GM21367 (cell line): Measurements from ENCODE around the gene GDAP1L1.

Experiments
- ATAC-seq: cut with Tn5 transposase; IDR thresholded peaks from one replicate; pipeline ENCODE4 v1.9.1; 2021; ENCODE audit not compliant: unreplicated experiment

Gene GDAP1L1

DNA sequence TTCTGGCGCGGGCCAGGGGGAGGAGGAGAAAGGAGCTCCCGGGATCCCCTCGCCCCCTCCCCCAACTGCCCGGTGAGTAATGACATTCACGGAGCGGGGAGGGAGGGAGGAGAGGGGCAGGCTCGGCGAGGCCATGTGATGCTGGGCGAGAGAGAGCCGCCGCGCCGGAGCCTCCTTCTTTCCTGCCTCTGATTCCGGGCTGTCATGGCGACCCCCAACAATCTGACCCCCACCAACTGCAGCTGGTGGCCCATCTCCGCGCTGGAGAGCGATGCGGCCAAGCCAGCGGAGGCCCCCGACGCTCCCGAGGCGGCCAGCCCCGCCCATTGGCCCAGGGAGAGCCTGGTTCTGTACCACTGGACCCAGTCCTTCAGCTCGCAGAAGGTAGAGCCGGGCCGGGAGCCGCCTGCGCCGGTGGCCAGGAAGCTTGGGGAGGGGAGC is at the start of gene GDAP1L1:
Gene GDAP1L1 (plus strand): TSS at position 178 of the 441 bp plus-strand sequence. CDS start 27 bp downstream, at position 205.
- no peak for ATAC-seq

DNA sequence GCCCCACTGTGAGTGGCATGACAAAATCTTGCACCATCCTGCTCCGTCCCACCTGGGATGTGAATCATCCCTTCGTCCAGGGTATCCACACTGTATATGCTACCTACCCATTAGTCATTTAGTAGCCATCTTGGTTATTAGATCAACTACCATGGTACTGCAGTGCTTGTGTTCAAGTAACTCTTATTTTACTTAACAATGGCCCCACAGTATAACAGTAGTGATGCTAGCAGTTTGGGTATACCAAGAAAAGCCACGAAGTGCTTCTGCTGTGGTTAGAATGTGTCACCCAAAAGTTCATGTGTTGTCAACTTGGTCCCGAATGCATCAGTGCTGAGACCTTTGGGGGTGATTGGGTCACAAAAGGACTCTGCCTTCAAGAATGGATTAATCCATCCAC is 48.2 kb upstream of the GDAP1L1 start:
- ATAC-seq, result no peak

DNA sequence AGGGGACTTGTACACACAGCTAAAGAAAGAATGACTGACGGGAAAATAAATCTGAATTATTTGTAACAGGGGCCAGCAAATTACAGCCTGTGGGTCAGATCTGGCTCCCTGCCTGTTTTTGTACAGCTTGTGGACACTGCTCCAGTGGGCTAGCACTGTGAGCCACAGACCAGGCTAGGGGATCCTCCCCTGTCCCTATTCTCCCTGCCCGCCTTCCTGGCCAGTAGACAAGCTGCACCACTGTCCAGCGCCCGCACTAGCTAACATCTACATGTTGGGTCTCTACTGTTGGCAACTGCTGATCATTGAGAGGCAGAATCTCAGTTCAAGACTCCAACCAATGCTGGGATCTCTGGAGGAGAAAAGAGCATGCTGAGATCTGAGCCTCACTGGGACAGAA is 47.2 kb upstream of the GDAP1L1 start:
- ATAC-seq, result no peak

DNA sequence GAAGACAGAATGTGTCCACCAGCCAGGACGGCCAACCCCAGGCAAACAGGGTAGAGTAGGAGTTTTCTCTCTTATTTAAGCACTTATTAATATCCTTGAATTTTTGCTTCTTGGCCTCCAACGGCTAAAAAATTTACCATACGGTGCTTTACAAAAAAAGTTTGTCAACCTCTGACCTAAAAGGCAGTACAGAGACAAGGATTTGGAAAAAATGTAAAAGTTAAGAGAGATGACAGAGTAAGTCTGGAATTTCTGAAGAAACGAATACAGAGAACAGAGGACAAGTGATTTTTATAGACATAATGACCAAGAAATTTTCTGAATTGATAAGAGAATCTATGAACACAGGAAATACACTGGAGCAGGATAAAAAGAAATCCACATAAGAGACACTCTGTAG is 46.7 kb upstream of the GDAP1L1 start:
- no peak for ATAC-seq

DNA sequence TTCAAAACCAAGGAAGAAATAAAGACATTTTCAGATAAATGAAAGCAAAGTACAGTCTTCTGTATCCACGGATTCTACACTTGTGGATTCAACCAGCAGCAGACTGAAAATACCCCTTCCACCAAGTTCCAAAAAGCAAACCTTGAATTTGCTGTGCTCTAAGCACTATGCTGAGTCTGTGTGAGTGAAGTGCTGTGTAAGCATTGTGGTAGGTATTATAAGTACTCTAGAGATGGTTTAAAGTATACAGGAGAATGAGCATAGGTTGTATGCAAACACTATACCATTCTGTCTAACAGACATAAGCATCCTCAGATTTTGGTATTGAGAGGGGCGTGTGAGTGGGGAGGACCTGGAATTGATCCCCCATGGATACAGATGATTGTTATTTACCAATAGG is 46.1 kb upstream of the GDAP1L1 start:
- no peak for ATAC-seq

DNA sequence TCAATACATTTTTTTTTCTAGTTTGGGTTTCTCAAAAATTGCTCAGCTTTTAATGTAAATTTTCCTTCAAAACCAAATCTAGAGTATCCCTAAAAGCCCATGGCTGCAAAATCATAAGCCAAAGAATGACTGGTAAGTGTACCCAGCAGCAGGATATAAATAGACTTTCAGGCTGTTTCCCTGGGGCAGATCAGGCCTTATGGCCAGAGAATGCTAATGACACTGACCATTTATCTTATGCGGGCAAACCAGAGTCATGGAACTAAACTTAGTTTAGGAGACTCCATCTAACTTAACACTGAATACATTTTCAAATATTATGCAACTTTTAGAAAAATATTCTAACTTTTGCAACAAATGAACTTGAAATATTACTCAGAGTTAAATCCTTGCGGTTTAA is 43.9 kb upstream of the GDAP1L1 start:
- ATAC-seq, result no peak

DNA sequence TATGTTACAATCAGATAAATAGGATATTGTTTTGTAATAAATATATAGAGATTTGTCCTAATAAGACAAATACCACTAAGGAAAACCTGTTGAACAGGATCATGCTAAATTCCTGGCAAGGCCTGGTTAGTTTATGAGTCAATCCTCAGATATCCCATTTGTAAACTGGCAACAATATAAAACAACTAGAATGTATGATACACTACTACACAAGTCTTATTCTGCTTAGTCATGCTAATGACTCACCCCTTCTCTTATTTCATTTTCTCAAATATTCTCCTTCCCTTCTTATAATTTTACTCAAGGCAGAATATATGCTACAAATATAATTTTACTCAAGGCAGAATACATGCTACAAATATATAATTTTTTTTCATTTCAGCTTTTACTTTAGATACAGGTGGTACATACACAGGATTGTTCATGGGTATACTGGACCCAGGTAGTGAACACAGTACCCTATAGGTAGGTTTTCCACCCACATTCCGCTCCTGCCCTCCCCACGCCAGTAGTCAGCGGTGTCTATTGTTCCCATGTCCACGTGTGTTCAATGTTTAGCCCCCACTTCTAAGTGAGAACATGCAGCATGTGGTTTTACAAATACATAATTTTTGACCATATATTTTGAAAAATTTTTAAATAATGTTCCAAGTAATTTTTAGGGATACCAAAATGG is 42.8 kb upstream of the GDAP1L1 start:
- ATAC-seq, result no peak

DNA sequence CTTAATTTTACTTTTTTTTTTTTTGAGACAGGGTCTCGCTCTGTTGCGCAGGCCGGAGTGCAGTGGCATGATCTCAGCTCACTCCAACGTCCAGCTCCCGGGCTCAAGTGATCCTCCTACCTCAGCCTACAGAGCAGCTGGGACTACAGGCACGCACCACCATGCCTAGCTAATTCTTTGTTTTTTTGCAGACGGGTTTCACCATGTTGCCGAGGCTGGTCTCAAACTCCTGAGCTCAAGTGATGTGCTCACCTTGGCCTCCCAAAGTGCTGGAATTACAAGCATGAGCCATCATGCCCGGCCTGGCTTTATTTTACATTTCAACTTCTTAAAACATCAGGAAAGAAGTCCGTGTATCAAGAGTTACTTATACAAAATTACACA is 42.3 kb upstream of the GDAP1L1 start:
- ATAC-seq, result no peak

DNA sequence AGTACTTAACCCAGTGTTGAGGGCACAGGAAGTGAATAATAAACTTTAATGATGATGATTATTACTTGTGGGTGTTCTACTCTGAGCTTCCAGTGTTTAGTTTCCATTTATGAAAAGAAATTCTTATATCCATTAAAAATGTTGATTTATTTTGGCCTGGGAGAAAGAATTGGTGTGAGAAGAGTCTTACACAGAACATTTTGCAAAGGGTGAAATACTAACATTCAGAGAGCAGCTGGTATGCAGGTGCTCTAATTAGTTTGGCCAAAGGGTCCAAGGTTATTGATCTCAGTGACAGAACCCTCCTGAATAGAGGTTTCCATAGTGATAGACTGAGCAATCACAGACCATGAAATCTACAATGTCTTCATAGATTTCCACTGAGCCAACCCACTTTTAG is 41.0 kb upstream of the GDAP1L1 start:
- ATAC-seq, result no peak

DNA sequence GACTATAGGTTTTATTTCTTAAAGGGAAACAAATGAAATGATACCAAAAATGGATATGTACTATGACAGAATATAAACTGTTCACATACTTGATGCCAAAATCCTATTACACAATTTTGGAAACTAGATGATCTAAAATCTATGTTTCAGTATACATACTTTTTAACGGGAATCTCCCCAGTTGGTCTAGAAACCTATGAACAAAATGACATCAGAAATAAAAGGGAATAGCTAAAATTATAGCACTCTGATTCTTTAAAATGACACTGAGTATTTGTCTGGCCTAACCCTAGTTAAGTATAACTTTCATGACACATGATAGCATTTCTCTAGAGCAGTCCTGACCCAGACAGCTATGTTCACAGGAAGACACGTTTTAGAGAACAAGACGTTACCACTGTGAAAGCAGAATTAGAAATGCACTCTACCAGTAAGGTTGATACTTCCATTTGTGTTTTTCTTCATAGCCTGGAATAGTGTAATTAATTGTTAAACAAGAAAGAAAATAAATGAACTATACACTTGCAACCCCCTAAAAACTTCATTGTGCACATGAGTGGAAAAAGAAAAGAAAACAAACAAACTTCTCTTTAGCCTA is 39.9 kb upstream of the GDAP1L1 start:
- ATAC-seq, result no peak

DNA sequence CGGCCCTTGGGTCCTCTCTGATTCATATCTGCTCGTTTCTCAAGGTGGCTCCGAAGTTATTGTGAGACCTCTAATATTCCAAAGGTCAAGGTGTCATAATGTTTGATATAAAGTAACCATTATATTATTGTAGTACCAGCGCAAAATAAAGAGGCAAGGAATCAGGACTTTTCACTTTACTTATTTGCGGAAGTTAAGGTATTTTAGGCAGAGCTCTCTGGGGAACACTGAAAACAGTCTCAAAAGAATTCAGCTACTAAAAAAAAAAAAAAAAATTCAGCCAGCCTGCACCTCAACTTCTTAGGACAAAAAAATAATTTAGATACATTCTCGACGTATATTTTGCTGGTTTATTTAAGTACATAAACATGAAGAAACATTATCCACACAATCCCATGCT is 38.9 kb upstream of the GDAP1L1 start:
- no peak for ATAC-seq

DNA sequence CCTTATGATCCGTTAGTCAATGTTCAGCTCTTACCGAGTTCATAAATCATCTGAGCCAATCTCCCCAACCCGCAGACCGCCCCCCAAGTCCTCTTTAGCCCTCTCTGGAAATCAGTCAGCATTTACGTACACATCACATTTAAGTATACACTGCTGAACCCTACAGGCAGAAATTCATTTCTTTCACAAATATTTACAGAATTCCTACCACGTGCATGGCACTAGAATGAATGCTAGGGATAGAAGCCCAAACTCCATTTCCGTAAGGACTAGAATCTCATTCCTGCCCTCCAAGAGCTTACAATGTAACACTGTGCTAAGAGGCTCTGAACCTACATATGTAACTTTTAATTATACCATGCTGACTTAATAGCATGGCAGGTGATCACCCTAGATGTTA is 38.3 kb upstream of the GDAP1L1 start:
- ATAC-seq, result no peak

DNA sequence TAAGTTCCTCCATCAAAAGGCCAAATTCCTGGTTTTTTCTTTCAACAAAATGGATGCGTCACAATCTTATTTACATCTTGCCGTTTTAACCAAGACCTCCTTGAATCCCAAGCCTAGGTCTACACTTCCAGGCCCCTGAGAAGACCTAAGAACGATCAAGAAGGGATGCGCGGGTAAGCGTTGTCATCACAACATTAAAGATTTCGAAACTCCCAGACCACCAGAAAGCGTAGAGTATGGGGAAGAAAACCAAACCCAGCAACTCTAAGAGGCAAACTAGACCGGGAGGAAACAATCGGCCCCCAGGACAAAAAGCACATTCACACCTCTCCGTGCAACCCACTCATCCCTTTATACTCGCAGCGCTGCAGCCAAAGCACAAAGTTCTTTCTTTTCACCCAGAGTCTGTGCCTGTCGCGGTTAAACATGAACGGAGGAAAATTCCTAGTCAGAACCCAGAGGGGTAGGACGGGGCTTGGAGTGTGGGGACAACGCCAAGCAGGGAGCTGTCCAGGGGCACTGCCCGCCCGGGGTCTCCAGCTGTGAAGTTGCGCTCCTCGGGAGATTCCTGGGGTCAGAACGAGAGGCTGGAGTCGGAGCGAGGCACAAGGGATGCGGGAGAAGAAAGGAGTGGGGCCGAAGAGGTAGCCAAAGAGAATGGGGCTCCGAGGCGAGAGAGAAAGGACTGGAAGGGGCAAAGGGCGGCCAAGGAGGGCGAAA is 37.3 kb upstream of the GDAP1L1 start:
- ATAC-seq, result peak; percentile 5

DNA sequence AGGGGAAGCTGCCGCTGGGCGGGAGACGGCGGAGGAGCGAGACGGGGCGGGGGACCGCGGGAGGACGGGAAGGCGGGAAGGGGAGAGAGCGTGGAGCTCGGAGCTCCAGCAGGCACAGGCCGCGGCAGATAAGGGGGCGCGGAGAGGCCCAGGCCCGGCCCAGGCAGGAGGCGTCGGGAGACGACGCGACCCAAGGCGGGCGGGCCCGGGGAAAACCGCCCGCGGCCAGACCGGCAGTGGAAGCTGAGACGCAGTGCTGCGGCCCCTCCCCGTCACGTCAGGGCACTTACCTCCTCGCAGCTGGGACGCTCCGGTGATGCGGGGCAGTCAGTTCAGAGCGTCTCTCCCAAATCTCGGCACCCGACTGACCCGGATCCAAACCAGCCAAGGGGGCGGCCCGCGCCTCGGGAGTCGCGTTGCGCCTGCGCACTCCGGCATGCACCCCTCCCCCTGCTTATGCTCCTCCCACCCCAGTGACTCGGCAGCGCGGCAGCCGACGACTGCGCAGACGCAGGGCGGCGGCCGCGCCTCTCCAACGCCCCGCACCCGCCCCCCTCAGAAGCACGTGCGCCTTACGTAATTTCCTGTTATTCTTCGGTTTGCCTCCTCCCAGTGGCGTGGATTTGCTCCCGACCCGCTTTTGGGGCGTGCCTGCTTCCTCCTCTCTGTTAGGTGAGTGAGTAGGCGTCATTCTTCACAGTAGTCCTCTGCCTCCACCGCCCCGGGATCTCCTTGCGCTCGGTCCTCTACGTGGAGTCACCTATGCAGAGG is 36.5 kb upstream of the GDAP1L1 start, which contains the start of gene OSER1:
Gene OSER1 (minus strand): TSS at position 366 of the 771 bp plus-strand sequence. CDS start 3,814 bp downstream, outside the sequence.
- peak; percentile 65 for ATAC-seq

DNA sequence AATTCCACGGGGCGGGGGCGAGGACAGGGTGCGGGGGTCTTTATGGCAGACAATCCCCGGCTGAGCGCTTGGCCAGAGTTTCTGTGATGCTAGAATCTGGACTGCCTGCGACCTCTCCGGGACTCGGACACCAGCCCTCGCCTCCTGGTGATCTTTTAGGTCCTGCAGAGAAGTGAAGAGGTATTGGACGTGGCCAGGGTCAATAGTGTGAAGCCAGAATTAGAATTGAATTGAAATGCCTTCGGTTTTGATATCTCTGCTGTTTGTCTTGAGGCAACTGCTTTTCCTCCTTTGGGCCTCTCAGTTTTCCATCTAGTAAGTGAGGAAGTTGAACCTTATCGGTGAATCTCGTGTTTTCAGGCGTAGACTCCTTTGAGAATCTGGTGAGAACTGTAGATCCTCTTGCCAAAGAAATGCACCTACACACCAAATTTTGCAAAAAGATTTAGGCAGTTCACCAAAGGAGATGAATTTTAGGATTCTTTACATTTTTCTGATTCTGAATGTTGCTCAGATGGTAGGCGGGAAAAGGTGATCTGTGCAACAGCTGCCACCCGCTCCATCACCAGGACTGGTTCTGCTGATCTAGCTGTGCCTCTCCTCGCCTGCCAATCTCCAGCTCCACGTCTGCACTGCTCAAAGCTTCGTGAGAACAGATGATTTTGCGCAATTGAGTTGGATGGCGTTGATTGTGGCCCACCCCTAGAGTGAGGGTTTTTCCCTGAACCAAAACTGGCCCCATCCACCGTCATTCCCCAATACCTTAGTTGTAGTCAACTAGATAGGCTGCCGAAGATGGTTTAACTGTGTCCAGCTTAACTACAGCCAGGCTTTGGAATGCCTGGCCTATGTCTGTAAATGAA is 35.7 kb upstream of the GDAP1L1 start:
- ATAC-seq, result no peak

DNA sequence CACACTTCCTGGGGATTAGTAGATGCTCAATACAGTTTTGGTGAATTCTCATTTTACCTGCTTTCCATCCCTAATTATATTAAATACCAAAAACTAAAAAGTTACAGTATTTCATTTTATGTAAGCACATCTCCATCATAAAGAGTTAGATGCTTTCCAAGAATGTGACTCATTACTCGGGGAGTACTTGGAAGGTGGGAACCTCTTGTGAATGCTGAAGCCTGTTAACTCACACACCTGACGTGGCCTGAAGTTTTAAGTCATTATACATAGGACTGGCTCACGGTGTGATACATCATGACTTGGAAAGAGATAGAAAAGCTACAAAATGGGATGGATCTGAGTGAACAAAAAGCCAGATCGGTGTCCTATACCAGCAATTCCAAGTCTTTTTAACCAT is 34.3 kb upstream of the GDAP1L1 start:
- no peak for ATAC-seq

DNA sequence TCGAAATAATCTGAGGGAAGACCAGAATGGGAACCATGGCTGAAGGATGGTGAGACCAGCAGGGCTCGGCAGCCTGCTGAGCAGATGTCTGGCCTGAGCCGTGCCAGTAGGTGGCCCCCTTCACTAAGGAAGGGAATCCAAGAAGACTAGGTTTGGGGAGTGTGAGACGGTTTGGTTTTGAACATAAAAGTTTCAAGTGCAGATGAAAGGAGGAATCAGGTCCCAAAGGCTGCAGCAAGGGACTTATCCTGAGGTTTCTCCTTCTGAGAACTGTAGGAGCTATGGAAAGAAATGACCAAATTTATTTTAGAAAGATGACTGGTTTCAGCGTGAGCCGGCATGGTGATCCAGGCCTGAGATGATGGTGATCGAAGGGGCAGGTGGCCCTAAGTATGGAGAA is 32.0 kb upstream of the GDAP1L1 start:
- ATAC-seq, result no peak

DNA sequence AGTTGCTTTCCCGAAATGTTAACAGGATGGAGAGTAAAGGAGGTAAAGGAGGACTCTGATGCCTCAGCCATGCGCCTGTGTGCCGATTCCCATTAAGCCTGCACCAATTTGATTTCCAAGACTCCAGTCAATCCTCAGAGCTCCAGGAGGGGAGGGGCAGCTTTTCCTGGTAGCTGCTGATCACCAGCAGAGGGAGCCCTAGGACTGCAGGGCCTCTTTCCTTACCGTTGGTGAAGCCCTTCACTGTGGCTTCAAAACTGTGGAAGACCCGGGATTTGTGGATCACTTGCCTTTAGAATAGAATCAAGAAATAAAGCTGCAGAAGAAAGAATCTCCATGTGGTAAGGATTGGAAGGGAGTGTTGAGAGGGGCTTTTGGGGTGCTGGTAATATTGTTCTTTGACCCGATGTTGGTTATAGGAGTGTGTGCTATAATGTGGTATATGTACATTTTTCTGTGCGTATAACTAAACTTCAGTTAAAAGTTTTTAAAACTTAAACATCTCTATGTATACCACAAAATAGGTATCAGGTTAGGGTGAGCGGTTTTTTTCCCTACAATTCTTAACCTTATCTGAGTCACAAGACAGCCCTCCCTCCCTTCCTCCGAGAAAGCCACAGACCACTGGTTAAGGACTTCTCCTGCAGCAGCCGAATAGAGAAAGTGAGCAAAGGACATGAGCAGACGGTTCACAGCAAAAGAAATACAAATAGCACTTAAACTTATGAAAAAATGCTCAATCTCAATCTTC is 29.6 kb upstream of the GDAP1L1 start:
- no peak for ATAC-seq

DNA sequence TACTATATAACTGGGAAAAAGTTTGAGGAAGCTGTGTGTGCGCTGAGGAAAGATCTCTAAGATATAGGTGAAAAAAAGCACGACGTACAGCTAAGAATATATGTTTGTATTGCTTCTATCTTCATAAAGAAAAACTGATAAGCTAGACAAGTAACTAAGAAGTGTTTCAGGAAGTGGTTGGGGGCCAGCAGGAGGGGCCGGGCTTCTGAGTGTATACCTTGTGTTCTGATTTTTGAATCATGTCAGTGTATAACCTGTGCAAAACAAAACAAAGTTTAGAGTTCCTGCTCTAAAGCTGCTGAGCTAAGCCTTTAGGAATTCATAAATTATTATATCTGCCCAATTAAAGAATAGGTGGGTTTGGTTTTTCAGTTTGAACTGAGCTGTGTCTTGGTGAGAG is 28.7 kb upstream of the GDAP1L1 start:
- ATAC-seq, result no peak
